Right lobe of liver (tissue), 4 donors: ENCODE measurements around the gene CD81.

Experiments used
- CTCF ChIP-seq, 4 donors: fragments of 200-600 bp in 3 of 4; fragments of 450-650 bp in 1 of 4; IDR thresholded peaks; one replicate each; pipeline versions ENCODE4 v1.5.1 to v1.8.0; 2016 to 2022; ENCODE audit warnings: antibody characterized with exemption in 4 of 4, mild to moderate bottlenecking in 2 of 4
- POLR2A ChIP-seq: fragments of 450-650 bp; IDR thresholded peaks from one replicate; pipeline ENCODE4 v1.6.1; 2017; ENCODE audit warnings: antibody characterized with exemption, mild to moderate bottlenecking
- donor health status: DM: no; HTN: no; CAD: no.
- donor health status: DM: no; HTN: no; CAD: no.
- donor health status: DM: no; HTN: yes; CAD: no.

GRCh38 chr11:2365571-2366210 is 11.4 kb upstream of the CD81 start:
- no peak for TF ChIP-seq CTCF (IDR thresholded peaks at IDR 0.05)
- no peak for TF ChIP-seq POLR2A
